Mesothelial cell of epicardium (in vitro differentiated cells): ENCODE data around the gene KIR2DL1. TPM values are rescaled to one million over a fixed set of nuclear protein-coding genes. Genes with fewer than 3 reads are reported as not detected.
"Not testable (repeated sequence)": the region's sequence is repeated elsewhere in the genome, so short reads cannot be mapped to it uniquely, and the experiment has no call there.

ENCODE experiments used
- DNase-seq, 2 experiments: peaks; one replicate each; pipeline ENCODE4 v3.0.0; 2021; ENCODE audit warnings: low spot score in 2 of 2; ENCODE audit not compliant: unreplicated experiment in 2 of 2
- H3K27ac Mint-ChIP-seq: 2 replicates; pipeline ENCODE4 v1.8.0; 2021; ENCODE audit warnings: mixed read lengths
- H3K27me3 Mint-ChIP-seq: 2 replicates; pipeline ENCODE4 v1.8.0; 2021; ENCODE audit warnings: low read depth, mixed read lengths
- H3K36me3 Mint-ChIP-seq: 2 replicates; pipeline ENCODE4 v1.8.0; 2021; ENCODE audit warnings: mixed read lengths
- H3K4me1 Mint-ChIP-seq: 2 replicates; pipeline ENCODE4 v1.8.0; 2021; ENCODE audit warnings: mixed read lengths
- H3K4me3 Mint-ChIP-seq: 2 replicates; pipeline ENCODE4 v1.8.0; 2021; ENCODE audit warnings: mild to moderate bottlenecking, moderate library complexity, mixed read lengths
- H3K9me3 Mint-ChIP-seq: 2 replicates; pipeline ENCODE4 v1.8.0; 2021; ENCODE audit warnings: mixed read lengths
- total RNA-seq: library from RNA; stranded (reverse); gene quantifications from 3 replicates; pipeline ENCODE4 v1.2.1, GENCODE V29; 2021
- TF ChIP-seq, protein P1 (sequence below): fragments of 200-600 bp; sonication (generic); IDR thresholded peaks from one replicate; pipeline ENCODE4 v1.5.0; 2021; ENCODE audit warnings: antibody characterized with exemption; ENCODE audit not compliant: unreplicated experiment

The KIR2DL1 gene
- total RNA-seq, 1 donor from 2014 or later = not detected

DNA sequence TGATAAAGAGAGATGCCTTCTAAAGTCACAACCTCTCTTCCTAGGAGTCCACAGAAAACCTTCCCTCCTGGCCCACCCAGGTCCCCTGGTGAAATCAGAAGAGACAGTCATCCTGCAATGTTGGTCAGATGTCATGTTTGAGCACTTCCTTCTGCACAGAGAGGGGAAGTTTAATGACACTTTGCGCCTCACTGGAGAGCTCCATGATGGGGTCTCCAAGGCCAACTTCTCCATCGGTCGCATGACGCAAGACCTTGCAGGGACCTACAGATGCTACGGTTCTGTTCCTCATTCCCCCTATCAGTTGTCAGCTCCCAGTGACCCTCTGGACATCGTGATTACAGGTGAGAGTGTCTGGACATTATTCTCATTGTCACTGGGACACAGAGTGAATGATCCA lies 18.6 kb downstream of the KIR2DL1 start:
- peaks cover 76% of the 10 kb centered on the region for H3K9me3 Mint-ChIP-seq
- not testable (repeated sequence) for H3K27ac Mint-ChIP-seq

DNA sequence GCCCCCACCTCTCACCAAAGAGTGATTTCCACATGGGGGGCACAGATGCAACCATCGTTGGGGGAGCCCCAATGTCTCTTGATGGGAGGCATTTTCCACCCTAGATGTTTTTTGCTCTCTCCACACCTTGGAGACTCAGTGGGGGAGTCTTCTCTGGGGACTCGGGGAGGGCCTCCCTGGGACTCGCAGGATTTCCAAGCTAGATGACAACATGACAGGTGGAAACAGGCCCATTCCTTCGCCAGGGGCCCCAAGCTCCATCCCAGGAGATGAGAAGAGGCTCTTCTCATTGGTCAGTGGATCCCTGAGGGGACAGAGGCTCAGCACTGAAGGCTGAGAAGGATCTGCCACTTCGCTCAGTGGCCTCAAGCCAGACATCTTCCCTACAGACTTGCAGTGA lies 21.1 kb downstream of the KIR2DL1 start:
- Mint-ChIP-seq H3K36me3 (peaks cover 3% of the 10 kb centered on the region), H3K4me3 (no peak overlapping the region), H3K27me3 (no peaks in the 10 kb centered on the region), H3K27ac (no peak overlapping the region), H3K4me1 (no peaks in the 10 kb centered on the region), H3K9me3 (peaks cover 68% of the 10 kb centered on the region)
- DNase-seq = no peak
- TF ChIP-seq, protein P1, sequence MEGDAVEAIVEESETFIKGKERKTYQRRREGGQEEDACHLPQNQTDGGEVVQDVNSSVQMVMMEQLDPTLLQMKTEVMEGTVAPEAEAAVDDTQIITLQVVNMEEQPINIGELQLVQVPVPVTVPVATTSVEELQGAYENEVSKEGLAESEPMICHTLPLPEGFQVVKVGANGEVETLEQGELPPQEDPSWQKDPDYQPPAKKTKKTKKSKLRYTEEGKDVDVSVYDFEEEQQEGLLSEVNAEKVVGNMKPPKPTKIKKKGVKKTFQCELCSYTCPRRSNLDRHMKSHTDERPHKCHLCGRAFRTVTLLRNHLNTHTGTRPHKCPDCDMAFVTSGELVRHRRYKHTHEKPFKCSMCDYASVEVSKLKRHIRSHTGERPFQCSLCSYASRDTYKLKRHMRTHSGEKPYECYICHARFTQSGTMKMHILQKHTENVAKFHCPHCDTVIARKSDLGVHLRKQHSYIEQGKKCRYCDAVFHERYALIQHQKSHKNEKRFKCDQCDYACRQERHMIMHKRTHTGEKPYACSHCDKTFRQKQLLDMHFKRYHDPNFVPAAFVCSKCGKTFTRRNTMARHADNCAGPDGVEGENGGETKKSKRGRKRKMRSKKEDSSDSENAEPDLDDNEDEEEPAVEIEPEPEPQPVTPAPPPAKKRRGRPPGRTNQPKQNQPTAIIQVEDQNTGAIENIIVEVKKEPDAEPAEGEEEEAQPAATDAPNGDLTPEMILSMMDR = no peak

More for the DNA sequence above, 18.6 kb downstream of the KIR2DL1 start:
- not testable (repeated sequence) for H3K36me3 Mint-ChIP-seq, DNase-seq, H3K4me1 Mint-ChIP-seq, H3K27me3 Mint-ChIP-seq, H3K4me3 Mint-ChIP-seq

DNA sequence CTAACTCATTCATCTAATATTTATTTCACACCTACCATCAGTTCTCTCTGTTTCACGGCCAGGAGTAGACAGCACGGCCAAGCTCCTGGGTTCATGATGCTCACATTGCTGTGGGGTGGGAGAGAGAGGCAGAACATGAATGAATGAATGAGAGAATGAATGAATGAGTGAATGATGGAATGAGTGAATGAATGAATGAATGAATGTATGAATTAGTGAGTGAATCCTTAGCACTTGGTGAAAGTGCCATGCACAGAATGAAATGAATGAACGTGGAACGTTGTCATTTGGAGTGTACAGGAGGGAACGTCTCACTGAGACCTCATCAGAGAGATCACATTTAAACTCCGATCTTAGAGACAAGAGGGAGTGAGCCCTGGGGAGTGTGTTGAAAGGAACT lies 21.9 kb downstream of the KIR2DL1 start:
- H3K4me1 Mint-ChIP-seq = no peaks in the 10 kb centered on the region
- no peak overlapping the region for H3K27ac Mint-ChIP-seq
- TF ChIP-seq, protein P1 = no peak
- DNase-seq = no peak
- no peak overlapping the region for H3K4me3 Mint-ChIP-seq
- H3K36me3 Mint-ChIP-seq = no peaks in the 10 kb centered on the region
- no peaks in the 10 kb centered on the region for H3K27me3 Mint-ChIP-seq
- peaks cover 61% of the 10 kb centered on the region for H3K9me3 Mint-ChIP-seq

DNA sequence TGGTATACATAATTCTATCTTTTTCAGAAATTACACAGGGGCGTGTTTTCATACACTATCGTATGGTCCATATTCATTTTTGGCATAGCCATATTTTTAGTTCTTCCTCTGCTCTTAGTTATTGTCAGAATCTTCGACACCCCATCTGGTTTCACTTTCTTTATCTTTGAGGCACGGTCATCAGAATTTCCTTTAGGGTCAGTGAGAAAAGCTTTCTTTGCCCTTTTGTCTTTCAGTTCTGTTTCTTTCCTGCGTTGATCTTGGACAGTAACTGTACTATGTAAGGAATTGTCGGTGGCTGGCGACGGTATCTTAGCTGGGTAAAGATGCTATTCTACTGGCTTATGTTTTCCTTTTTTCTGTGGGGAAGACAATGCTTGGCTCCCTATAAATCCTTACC lies 23.2 kb downstream of the KIR2DL1 start:
- no peak for DNase-seq
- Mint-ChIP-seq H3K9me3 (peaks cover 57% of the 10 kb centered on the region), H3K4me1 (no peaks in the 10 kb centered on the region), H3K27me3 (no peaks in the 10 kb centered on the region), H3K4me3 (no peak overlapping the region), H3K36me3 (no peaks in the 10 kb centered on the region), H3K27ac (no peak overlapping the region)
- TF ChIP-seq, protein P1 = no peak

DNA sequence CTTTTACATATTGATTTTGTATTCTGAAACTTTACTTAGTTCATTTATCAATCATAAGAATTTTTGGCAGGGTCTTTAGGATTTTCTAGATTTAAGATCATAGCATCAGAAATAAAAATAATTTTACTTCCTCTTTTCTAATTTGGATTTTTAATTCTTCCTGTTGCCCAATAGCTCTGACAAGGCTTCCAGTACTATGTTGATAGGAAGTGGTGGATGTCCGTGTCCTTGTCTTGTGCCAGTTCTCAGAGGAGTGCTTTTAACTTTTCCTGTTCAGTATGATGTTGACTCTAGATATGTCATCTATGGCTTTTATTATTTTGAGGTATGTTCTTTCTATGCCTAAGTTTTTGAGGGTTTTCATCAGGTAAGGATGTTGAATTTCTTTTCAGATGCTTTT lies 26.2 kb downstream of the KIR2DL1 start:
- no peak overlapping the region for H3K4me3 Mint-ChIP-seq
- peaks cover 51% of the 10 kb centered on the region for H3K9me3 Mint-ChIP-seq
- no peak overlapping the region for H3K27ac Mint-ChIP-seq
- DNase-seq = no peak
- no peaks in the 10 kb centered on the region for H3K27me3 Mint-ChIP-seq
- no peaks in the 10 kb centered on the region for H3K4me1 Mint-ChIP-seq
- TF ChIP-seq, protein P1 = no peak
- no peaks in the 10 kb centered on the region for H3K36me3 Mint-ChIP-seq

DNA sequence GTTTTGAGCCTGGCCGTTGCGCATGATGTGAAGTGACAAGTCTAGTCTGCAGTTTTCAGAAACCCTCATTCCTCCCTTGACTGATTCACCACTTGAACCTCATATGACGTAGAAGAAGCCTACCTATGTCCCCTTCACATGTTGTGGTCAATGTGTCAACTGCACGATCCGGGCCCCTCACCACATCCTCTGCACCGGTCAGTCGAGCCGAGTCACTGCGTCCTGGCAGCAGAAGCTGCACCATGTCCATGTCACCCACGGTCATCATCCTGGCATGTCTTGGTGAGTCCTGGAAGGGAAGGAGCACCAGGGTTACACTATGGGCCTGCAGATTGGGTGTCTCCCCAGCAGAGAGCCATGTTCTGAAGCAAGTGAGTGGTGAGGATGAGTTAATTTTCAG lies 33.8 kb downstream of the KIR2DL1 start, which contains the start of gene KIR2DL4:
Gene KIR2DL4 (plus strand): TSS at position 201 of the 400 bp plus-strand sequence. CDS start 42 bp downstream, at position 243.
- no peak within 1 kb of the TSS for H3K4me3 Mint-ChIP-seq
- no peaks in the 10 kb centered on the region for H3K4me1 Mint-ChIP-seq
- H3K27ac Mint-ChIP-seq = no peak within 1 kb of the TSS
- peaks cover 70% of the 10 kb centered on the region for H3K9me3 Mint-ChIP-seq
- no peaks in the 10 kb centered on the region for H3K27me3 Mint-ChIP-seq
- H3K36me3 Mint-ChIP-seq = no peaks in the 10 kb centered on the region
- TF ChIP-seq, protein P1 = no peak
- no peak for DNase-seq
